Right hindlimb (tissue), 1 donor: ENCODE data around the gene HOXA5.
A peak's percentile ranks its signal among the peaks of the same experiment; 100 is the strongest.

Source experiments
- DNase-seq: peaks from one replicate; pipeline ENCODE4 v3.0.0-alpha.2; 2018

Gene HOXA5

GRCh38 chr7:27158436-27159265 lies 15.2 kb upstream of the HOXA5 start:
- DNase-seq: peak; percentile 23

- peak; percentile 18 for DNase-seq
These were observed 14.4 kb upstream of the HOXA5 start for GRCh38 chr7:27157702-27158431.

- DNase-seq: peak; percentile 22
These were observed 13.6 kb upstream of the HOXA5 start for GRCh38 chr7:27156916-27157701.

DNA sequence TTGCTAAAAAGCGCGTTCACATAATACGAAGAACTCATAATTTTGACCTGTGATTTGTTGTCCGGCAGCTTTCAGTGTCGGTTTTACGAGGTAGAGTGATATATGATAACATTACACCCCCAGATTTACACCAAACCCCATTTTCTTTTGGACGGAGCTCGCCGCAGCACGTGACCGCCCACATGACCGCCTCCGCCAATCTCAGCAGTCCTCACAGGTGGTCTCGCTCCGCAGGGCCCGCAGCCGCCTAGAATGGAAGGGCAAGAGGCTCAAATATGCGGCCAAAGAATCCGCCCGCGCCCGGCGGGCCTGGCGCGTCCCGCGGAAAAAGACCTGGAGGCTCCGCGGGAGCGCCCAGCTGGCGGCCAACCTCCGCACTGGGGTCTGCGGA lies 13.0 kb upstream of the HOXA5 start, which contains the start of gene HOXA7:
Gene HOXA7, minus strand, starts transcription at position 168 of the 391 bp plus-strand sequence. Its CDS starts 130 bp downstream, at position 38.
- DNase-seq: peak; percentile 94

GRCh38 chr7:27155816-27156507 lies 12.5 kb upstream of the HOXA5 start:
- no peak for DNase-seq

DNA sequence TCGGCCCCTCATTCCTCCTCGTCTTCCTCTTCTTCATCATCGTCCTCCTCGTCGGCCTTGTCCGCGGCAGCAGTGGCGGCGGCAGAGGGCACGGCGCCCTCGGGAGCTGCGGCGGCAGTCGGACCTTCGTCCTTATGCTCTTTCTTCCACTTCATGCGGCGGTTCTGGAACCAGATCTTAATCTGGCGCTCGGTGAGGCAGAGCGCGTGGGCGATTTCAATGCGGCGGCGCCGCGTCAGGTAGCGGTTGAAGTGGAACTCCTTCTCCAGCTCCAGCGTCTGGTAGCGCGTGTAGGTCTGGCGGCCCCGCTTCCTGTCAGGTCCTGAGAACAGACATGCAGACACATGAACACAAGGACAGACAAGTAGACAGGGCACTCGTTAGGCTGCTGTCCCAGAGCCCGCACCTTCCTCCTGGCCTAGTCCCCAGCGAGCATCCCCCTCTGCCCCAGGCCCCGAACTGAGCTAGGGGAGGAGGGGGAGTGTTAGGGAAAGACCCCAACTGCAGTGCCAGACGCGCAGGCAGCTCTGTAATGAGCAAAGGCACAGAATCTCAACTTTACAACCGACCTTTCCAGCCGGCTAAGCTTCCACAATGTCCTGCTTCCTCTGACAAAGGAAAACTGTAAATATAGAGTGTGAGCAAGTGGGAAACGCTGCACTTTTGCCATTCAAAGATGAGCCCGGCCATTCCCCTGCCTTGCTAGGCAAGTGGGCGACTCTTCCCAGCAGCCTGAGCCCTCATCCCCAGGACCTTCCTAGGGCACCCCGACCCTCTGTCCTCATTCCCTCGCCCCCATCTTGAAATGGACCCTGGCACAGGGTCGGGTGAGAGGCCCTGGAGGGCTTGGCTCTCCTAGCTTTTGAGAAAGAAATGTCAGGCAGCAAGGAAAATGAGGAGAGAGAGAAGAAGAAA lies 11.7 kb upstream of the HOXA5 start:
- peak; percentile 54 for DNase-seq

- DNase-seq: no peak
These were observed 10.9 kb upstream of the HOXA5 start for GRCh38 chr7:27154369-27154768.

DNA sequence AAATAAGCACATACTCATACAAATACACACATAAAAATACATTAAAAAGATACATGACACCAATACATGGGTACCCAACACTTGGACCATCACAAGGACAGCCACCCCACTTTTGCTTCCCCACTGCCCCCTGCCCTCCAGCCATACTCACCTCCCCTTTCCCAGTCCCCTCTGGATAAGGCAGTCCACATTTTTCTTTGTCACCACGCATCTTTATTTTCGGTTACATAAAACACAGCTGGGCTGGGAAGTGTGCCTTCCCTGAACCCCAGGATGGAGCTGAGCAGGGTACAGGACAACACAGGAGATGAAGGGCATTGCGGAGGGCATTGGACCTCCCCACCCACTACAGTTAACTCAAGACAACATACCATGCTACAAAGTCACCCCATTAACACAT lies 10.0 kb upstream of the HOXA5 start:
- DNase-seq: peak; percentile 16

DNA sequence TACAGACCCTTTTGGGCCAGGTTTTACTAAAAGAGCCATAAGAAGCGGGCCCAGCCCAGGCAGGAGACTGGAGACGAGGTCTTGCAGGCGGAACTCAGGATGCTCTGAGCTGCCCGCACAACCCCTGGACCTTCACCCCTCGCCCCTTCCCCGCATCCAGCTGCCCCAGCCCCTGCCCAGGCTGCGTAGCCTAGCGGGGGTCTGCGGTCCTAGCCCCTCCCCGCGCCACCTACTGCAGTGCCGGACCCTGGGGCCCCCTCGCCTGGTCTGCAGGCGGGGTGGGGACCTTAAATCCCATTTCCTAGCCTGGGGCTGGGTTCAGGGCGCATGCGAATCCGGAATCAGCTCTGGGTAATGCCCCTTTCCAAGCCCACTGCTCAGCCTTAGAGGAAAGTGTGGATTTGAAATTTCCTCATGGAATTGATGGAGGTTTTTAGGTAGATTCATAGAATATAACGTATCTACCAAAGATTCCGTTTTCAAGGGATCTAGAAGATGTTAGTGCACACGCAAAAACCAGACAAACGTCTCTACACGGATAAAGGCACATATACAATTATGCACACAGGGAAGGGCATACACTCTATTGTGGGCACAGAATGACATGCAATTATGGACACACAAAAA lies 9.4 kb upstream of the HOXA5 start:
- DNase-seq: no peak

DNA sequence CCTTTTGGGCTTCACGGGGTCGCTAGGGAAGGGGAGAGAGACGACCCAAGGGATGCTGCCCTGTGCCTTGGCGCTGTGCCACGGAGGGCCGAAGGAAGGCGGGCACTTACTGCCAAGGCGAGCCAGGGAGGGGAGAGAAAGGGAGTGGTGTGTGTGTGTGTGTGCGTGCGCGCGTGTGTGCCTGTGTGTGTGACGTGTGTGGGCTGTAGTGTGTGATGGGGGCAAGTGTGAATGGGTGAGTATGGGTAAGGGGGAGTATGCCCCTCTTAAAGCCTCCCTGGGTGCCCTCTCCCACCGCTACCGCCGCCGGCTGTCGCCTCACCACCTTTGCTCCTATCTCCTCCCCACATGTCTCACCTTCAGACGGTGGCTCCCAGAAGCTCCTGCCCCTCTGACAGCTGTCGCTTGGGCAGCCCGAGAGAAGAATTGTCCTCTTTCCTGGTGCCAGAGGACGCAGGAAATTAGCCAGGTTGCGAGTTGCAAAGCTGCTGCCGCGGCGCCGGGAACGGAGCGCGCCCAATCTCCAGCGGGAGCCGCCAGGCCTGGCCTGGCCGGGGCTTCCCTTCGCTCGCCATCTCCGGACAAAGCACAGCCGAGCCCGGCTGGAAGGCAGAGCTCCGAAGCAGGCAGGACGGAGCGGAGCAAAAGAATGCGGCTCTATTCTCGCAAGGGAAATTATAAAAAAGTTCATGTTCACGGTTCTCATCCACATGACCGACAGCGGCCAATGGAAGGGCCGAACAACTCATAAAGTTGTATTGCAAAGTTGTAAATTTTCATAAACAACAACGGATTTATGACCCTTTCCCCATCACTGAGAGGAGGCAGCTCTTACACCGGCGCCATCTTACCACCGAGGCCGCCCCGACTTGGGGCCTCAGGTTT lies 8.7 kb upstream of the HOXA5 start, which contains the start of gene HOXA3:
Gene HOXA3, minus strand, starts transcription at position 653 of the 885 bp plus-strand sequence. CDS start 41,943 bp downstream, outside the sequence.
- peak; percentile 88 for DNase-seq

DNA sequence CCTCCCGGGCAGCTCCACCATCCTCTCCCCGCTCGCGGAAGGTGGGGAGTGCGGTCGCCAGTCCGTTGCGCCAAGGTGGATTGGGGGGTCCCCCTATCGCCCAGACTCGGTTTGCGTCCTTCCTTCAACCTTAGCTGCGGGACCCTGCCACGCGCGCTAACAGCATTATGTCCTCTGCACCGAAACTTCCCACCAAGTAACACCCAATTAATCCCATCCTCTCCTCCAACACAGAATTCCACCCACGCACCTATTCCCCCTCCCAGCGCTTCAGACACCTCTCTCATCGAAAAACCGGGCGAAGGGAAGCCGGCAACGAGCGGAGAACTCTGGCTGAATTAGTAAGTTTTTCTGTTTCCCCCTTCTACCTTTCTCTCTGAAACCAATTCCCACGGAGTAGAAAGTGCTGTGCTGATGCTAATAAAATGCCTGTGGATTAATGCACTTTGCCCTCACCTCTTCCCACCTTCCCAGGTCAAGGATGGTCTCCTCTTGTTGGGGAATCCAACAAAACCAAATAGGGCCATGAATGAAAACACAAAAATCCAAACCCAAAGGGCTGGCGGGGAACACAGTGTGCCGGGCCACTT lies 8.0 kb upstream of the HOXA5 start:
- DNase-seq: peak; percentile 69

GRCh38 chr7:27150568-27151340 lies 7.3 kb upstream of the HOXA5 start:
- DNase-seq: peak; percentile 90

- DNase-seq: no peak
These were observed 6.5 kb upstream of the HOXA5 start for GRCh38 chr7:27149842-27150567.

DNA sequence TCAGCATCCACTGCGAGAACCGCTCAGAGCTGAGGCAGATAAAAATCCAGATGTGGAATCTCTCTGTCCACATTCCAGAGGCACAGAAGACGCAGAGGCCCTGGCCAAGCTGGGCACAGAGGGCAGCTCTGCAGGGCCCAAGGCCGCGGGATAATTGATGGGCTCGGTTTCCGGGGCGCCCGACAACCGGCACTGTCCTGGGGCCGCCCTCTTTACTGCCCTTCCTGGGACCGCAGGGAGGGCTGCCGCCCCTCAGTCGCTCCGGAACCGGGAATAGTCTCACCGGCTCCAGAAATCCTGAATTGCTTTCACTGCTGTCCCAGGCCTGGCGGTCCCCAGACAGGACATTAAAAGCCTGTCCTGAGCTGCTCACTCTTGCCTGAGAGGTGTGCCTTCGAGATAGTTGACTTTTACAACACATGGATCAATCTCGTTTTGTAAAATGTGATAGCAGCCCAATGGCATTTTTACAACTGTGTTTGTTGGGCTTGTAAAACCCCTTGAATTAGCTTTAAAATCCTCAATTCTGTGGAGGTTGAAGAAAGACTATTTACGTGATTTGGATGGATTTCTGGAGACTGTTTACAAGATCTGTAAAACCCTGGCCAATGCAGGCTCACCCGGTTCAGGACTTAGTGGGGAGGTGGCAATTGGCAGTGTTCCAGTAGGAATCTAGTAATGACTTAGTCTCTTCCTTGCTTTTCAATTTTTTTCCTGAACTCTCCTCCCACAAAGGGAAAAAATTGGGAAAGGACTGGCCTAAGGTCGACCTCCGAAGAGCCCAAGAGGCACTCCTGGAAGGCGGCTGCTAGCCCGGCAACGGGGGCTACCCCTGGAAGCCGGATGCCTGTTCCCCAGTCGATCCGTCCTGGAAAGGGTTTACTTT lies 5.5 kb upstream of the HOXA5 start:
- peak; percentile 36 for DNase-seq

- peak; percentile 61 for DNase-seq
These were observed 4.7 kb upstream of the HOXA5 start for GRCh38 chr7:27148031-27148755.
